HFFc6 (cell line): ENCODE measurements around the gene ERC2. TPM values are rescaled to one million over a fixed set of nuclear protein-coding genes. Genes with fewer than 3 reads are reported as not detected.

ENCODE experiments used
- DNase-seq: peaks from one replicate; pipeline ENCODE4 v3.0.0-alpha.2; 2018
- H3K27ac Mint-ChIP-seq: 2 replicates; pipeline ENCODE4 v1.8.0; 2020; ENCODE audit warnings: mild to moderate bottlenecking, mixed read lengths
- H3K27me3 Mint-ChIP-seq: 2 replicates; pipeline ENCODE4 v1.8.0; 2021; ENCODE audit warnings: mild to moderate bottlenecking, moderate library complexity, mixed read lengths; ENCODE audit not compliant: insufficient read depth
- H3K36me3 Mint-ChIP-seq: 2 replicates; pipeline ENCODE4 v1.8.0; 2021; ENCODE audit warnings: low read depth, mixed read lengths
- H3K4me1 Mint-ChIP-seq: 2 replicates; pipeline ENCODE4 v1.8.0; 2020; ENCODE audit warnings: low read depth, mixed read lengths
- H3K4me3 Mint-ChIP-seq: 2 replicates; pipeline ENCODE4 v1.8.0; 2020; ENCODE audit warnings: mild to moderate bottlenecking, moderate library complexity, mixed read lengths
- H3K9me3 Mint-ChIP-seq: 2 replicates; pipeline ENCODE4 v1.8.0; 2020; ENCODE audit warnings: mild to moderate bottlenecking, mixed read lengths
- CTCF ChIP-seq: fragments of 200-600 bp; sonication (generic); IDR thresholded peaks from 2 replicates; pipeline ENCODE4 v1.5.0; 2021; ENCODE audit warnings: antibody characterized with exemption, mild to moderate bottlenecking
- total RNA-seq, 6 experiments: library from RNA; stranded (reverse); fragmentation: NEBNext Ultra II Directional; extraction: Animal tissue kit (Norgen Biotek cat#: 25700); gene quantifications; 2 replicates in 1 of 6; 3 replicates in 5 of 6; pipeline ENCODE4 v1.2.3, GENCODE V29; 2021

The ERC2 gene
- total RNA-seq, 6 experiments from 2014 or later = 0.11 TPM; not detected in 5

DNA sequence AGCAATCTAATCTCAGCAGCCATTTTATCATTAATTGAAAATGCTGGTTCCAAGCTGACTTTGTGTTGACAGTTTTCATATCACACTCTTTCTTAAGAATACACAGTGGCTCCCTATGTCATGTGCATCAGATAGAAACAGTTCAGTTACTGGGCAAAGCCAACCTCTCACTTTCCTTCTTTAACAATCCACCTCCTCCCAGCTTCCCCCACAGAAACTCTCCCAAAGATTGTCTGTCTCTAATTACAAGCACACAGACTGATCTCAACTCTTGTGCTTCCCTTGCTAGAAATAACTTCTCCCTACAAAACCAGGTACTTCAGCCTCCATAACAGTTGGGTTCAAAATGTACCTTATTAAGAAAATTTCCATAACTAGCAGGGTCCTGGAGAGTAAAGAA is 752.2 kb downstream of the ERC2 start:
- H3K27me3 Mint-ChIP-seq = peaks cover 7% of the 10 kb centered on the region; the same call in 1 of the 2 replicates
- H3K4me3 Mint-ChIP-seq = no peak overlapping the region
- no peak for TF ChIP-seq CTCF
- peaks cover 24% of the 10 kb centered on the region for H3K4me1 Mint-ChIP-seq
- no peak for DNase-seq
- no peak overlapping the region for H3K27ac Mint-ChIP-seq
- H3K9me3 Mint-ChIP-seq = no peaks in the 10 kb centered on the region
- no peaks in the 10 kb centered on the region for H3K36me3 Mint-ChIP-seq

DNA sequence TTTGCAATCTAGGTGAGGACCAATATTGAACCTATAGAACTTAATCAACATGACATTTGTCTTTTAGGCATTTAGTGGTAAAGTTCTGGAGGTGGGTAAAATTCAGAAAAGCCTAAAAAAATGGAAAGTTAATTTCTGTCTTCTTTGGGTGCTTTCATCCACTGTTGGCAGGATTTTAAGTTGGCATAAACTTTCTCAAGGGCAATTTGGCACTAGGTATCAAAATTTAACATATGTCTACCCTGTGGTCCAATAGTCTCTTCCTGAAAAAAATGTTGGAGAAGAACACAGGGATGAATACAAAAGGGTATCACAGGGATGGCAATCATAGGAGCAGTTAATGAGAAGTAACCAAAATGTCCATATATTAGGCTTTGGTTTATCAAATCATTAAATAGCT is 754.2 kb downstream of the ERC2 start:
- Mint-ChIP-seq H3K27me3 (peaks cover 9% of the 10 kb centered on the region), H3K36me3 (no peaks in the 10 kb centered on the region), H3K4me1 (peaks cover 24% of the 10 kb centered on the region), H3K4me3 (no peak overlapping the region), H3K27ac (no peak overlapping the region), H3K9me3 (no peaks in the 10 kb centered on the region)
- no peak for TF ChIP-seq CTCF
- DNase-seq = no peak

- TF ChIP-seq CTCF = no peak
- no peak overlapping the region for H3K27ac Mint-ChIP-seq
- no peaks in the 10 kb centered on the region for H3K9me3 Mint-ChIP-seq
- peaks cover 10% of the 10 kb centered on the region; the same call in 1 of the 2 replicates for H3K4me1 Mint-ChIP-seq
- no peak overlapping the region for H3K4me3 Mint-ChIP-seq
- H3K27me3 Mint-ChIP-seq = peaks cover 9% of the 10 kb centered on the region
- no peak for DNase-seq
- H3K36me3 Mint-ChIP-seq = no peaks in the 10 kb centered on the region
Measured at GRCh38 chr3:55711646-55712045, 756.6 kb downstream of the ERC2 start.

DNA sequence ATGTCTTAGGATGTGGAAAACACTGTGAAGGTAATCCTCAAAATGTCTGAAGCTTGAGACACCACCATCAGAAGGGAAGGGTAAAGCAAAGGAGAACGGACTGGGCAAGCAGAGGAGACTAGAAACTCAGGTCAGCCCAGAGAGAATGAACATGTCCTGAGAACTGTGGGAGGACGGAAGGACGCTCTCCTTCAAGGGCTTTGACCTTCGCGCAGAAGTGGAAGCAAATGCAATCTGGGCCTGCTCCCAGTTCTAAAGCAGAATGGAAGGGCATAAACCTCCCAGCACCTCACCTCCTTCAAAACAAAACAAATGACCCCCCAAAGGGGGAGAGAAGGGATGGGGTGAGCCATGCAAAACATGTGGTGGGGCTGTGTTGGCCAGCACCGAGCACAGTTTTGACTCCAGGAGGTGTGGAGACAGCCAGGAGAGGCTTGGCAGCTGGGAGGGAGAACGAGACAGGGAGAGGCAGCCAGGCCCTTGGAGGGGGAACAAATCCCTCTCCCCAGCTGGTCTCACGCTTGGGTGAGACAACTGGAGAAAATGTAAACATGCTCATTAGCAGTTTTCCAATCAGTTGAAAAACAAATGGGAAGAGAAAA is 758.8 kb downstream of the ERC2 start:
- TF ChIP-seq CTCF = no peak
- Mint-ChIP-seq H3K4me3 (no peak overlapping the region), H3K27ac (no peak overlapping the region), H3K36me3 (no peaks in the 10 kb centered on the region), H3K4me1 (peaks cover 23% of the 10 kb centered on the region), H3K27me3 (peaks cover 8% of the 10 kb centered on the region), H3K9me3 (no peaks in the 10 kb centered on the region)
- no peak for DNase-seq

GRCh38 chr3:55708921-55709320 is 759.3 kb downstream of the ERC2 start:
- no peak overlapping the region for H3K27ac Mint-ChIP-seq
- H3K27me3 Mint-ChIP-seq = peaks cover 8% of the 10 kb centered on the region
- H3K4me1 Mint-ChIP-seq = peaks cover 28% of the 10 kb centered on the region
- H3K36me3 Mint-ChIP-seq = no peaks in the 10 kb centered on the region
- H3K9me3 Mint-ChIP-seq = no peaks in the 10 kb centered on the region
- no peak overlapping the region for H3K4me3 Mint-ChIP-seq
- no peak for TF ChIP-seq CTCF
- DNase-seq = no peak

GRCh38 chr3:55708242-55708641 is 760.0 kb downstream of the ERC2 start:
- no peaks in the 10 kb centered on the region for H3K36me3 Mint-ChIP-seq
- H3K27ac Mint-ChIP-seq = no peak overlapping the region
- H3K4me1 Mint-ChIP-seq = peaks cover 34% of the 10 kb centered on the region
- no peak for TF ChIP-seq CTCF
- DNase-seq = no peak
- H3K9me3 Mint-ChIP-seq = no peaks in the 10 kb centered on the region
- peaks cover 8% of the 10 kb centered on the region for H3K27me3 Mint-ChIP-seq
- H3K4me3 Mint-ChIP-seq = no peak overlapping the region
